Esophagus (tissue), 2 donors: ENCODE data around the gene BORCS6. TPM values are rescaled to one million over a fixed set of nuclear protein-coding genes. Genes with fewer than 3 reads are reported as not detected.

Experiments
- H3K27ac ChIP-seq, 2 donors: one replicate each; pipeline ENCODE4 v1.5.1; 2013; ENCODE audit warnings: low read depth in 2 of 2, mild to moderate bottlenecking in 2 of 2, inconsistent platforms in 1 of 2, low read length in 1 of 2, moderate library complexity in 1 of 2
- H3K27me3 ChIP-seq, 2 donors: one replicate each; pipeline ENCODE4 v1.6.1; 2013; ENCODE audit warnings: low read length in 2 of 2, control low read depth in 1 of 2, mild to moderate bottlenecking in 1 of 2; ENCODE audit not compliant: insufficient read depth in 2 of 2, control insufficient read depth in 1 of 2
- H3K36me3 ChIP-seq, 2 donors: one replicate each; pipeline ENCODE4 v1.6.1; 2013; ENCODE audit warnings: low read length in 1 of 2; ENCODE audit not compliant: control insufficient read depth in 2 of 2, insufficient read depth in 2 of 2
- H3K4me1 ChIP-seq, 2 donors: one replicate each; pipeline ENCODE4 v1.6.1; 2013; ENCODE audit warnings: low read length in 1 of 2; ENCODE audit not compliant: control insufficient read depth in 2 of 2, insufficient read depth in 2 of 2
- H3K4me3 ChIP-seq, 2 donors: one replicate each; pipeline ENCODE4 v1.5.1; 2013; ENCODE audit warnings: low read length in 2 of 2, mild to moderate bottlenecking in 2 of 2, low read depth in 1 of 2, moderate library complexity in 1 of 2
- H3K9me3 ChIP-seq, 2 donors: one replicate each; pipeline ENCODE4 v1.6.1; 2013; ENCODE audit warnings: mild to moderate bottlenecking in 2 of 2, low read depth in 1 of 2, low read length in 1 of 2, moderate library complexity in 1 of 2; ENCODE audit not compliant: control insufficient read depth in 2 of 2, insufficient read depth in 1 of 2
- WGBS, 2 donors: extraction: QIAGEN DNeasy Blood & Tissue Kit; methylation state at CpG; one replicate each; pipeline ENCODE4 v1.1.7; 2013; 5-methylcytosine and 5-hydroxymethylcytosine counted together
- polyA plus RNA-seq, 2 donors: library from polyadenylated mRNA; stranded (reverse); fragments of 200-250 nt; gene quantifications; one replicate each; pipeline ENCODE4 v1.2.3, GENCODE V29; 2013
- donor health status: healthy with polysubstance abuse.
- donor health status: Bipolar disorder and iron deficiency.

The BORCS6 gene
- polyA plus RNA-seq, 2 donors: 3.3 to 8.2 TPM

- no peaks in the 10 kb centered on the region for H3K27me3 ChIP-seq
- peaks cover 5 to 16% of the 10 kb centered on the region in 2 donors for H3K4me1 ChIP-seq
- 1% methylated on average over 25 of the region's 25 CpGs for WGBS, 2 donors
- H3K9me3 ChIP-seq: no peaks in the 10 kb centered on the region
- peak overlapping the region; percentile 97 to 99 for H3K27ac ChIP-seq
- no peaks in the 10 kb centered on the region for H3K36me3 ChIP-seq
- H3K4me3 ChIP-seq: peak overlapping the region; percentile 50 to 51
Measured at GRCh38 chr17:8187517-8188262, 2.3 kb downstream of the BORCS6 start.

- Histone ChIP-seq H3K4me1 (peaks cover 5 to 16% of the 10 kb centered on the region in 2 donors), H3K36me3 (no peaks in the 10 kb centered on the region), H3K27me3 (no peaks in the 10 kb centered on the region), H3K27ac (peak overlapping the region; percentile 97 to 99), H3K4me3 (peak overlapping the region; percentile 73 to 84), H3K9me3 (no peaks in the 10 kb centered on the region)
- WGBS, 2 donors: 0 to 1% methylated on average over 32 of the region's 32 CpGs
Measured at GRCh38 chr17:8186787-8187516, 3.0 kb downstream of the BORCS6 start.

- Histone ChIP-seq H3K4me3 (peak overlapping the region; percentile 73 to 84), H3K27ac (peak overlapping the region; percentile 97 to 99), H3K4me1 (peaks cover 5 to 16% of the 10 kb centered on the region in 2 donors), H3K27me3 (no peaks in the 10 kb centered on the region), H3K9me3 (no peaks in the 10 kb centered on the region), H3K36me3 (no peaks in the 10 kb centered on the region)
- WGBS, 2 donors: 0% methylated on average over 23 of the region's 23 CpGs
Measured at GRCh38 chr17:8186446-8186786, 3.6 kb downstream of the BORCS6 start.

GRCh38 chr17:8185582-8186445 is 4.2 kb downstream of the BORCS6 start:
- no peaks in the 10 kb centered on the region for H3K36me3 ChIP-seq
- peak overlapping the region; percentile 73 to 84 for H3K4me3 ChIP-seq
- H3K27me3 ChIP-seq: no peaks in the 10 kb centered on the region
- H3K9me3 ChIP-seq: no peaks in the 10 kb centered on the region
- peaks cover 5 to 16% of the 10 kb centered on the region in 2 donors for H3K4me1 ChIP-seq
- peak overlapping the region; percentile 97 to 99 for H3K27ac ChIP-seq
- 0 to 1% methylated on average over 44 of the region's 44 CpGs for WGBS, 2 donors

GRCh38 chr17:8176998-8177731 is 12.8 kb downstream of the BORCS6 start:
- H3K4me3 ChIP-seq: peak overlapping the region in 1 of 2 donors; percentile 76
- H3K4me1 ChIP-seq: peaks cover 4 to 17% of the 10 kb centered on the region in 2 donors
- WGBS, 2 donors: 76 to 78% methylated on average over 19 of the region's 19 CpGs
- no peaks in the 10 kb centered on the region for H3K36me3 ChIP-seq
- peak overlapping the region in 1 of 2 donors; percentile 77 for H3K27ac ChIP-seq
- no peaks in the 10 kb centered on the region for H3K9me3 ChIP-seq
- no peaks in the 10 kb centered on the region for H3K27me3 ChIP-seq

GRCh38 chr17:8176197-8176940 is 13.6 kb downstream of the BORCS6 start, which contains the start of gene TMEM107:
Gene TMEM107 (minus strand): TSS chr17:8176380. CDS start chr17:8176286, 94 bp downstream.
- peak within 1 kb of the TSS; percentile 39 to 77 for H3K27ac ChIP-seq
- H3K36me3 ChIP-seq: no peaks in the 10 kb centered on the region
- peaks cover 4 to 17% of the 10 kb centered on the region in 2 donors for H3K4me1 ChIP-seq
- no peaks in the 10 kb centered on the region for H3K9me3 ChIP-seq
- no peaks in the 10 kb centered on the region for H3K27me3 ChIP-seq
- WGBS, 2 donors: 1% methylated on average over 53 to 56 of the region's 56 CpGs
- peak within 1 kb of the TSS; percentile 75 to 76 for H3K4me3 ChIP-seq

GRCh38 chr17:8175795-8176196 is 14.2 kb downstream of the BORCS6 start:
- Histone ChIP-seq H3K27ac (peak overlapping the region; percentile 39 to 77), H3K27me3 (no peaks in the 10 kb centered on the region)
- WGBS, 2 donors: 7 to 11% methylated on average over 11 of the region's 11 CpGs

GRCh38 chr17:8173871-8174322 is 16.1 kb downstream of the BORCS6 start:
- no peaks in the 10 kb centered on the region for H3K9me3 ChIP-seq

More at GRCh38 chr17:8175795-8176196, 14.2 kb downstream of the BORCS6 start:
- peaks cover 4 to 17% of the 10 kb centered on the region in 2 donors for H3K4me1 ChIP-seq
- peak overlapping the region; percentile 75 to 76 for H3K4me3 ChIP-seq
- H3K9me3 ChIP-seq: no peaks in the 10 kb centered on the region
- H3K36me3 ChIP-seq: no peaks in the 10 kb centered on the region

More at GRCh38 chr17:8173871-8174322, 16.1 kb downstream of the BORCS6 start:
- Histone ChIP-seq H3K27me3 (no peaks in the 10 kb centered on the region), H3K4me3 (peak overlapping the region in 1 of 2 donors; percentile 49), H3K36me3 (no peaks in the 10 kb centered on the region), H3K4me1 (peaks cover 4 to 17% of the 10 kb centered on the region in 2 donors), H3K27ac (peak overlapping the region; percentile 81)
- WGBS, 2 donors: 7% methylated on average over 14 of the region's 14 CpGs
